Tibial nerve (tissue), 4 donors: ENCODE data around the gene UBXN6.

Experiments used
- CTCF ChIP-seq, 5 experiments: fragments of 200-600 bp in 3 of 5; fragments of 450-650 bp in 2 of 5; sonication (generic) in 3 of 5; IDR thresholded peaks; one replicate each; pipeline ENCODE4 v1.5.1; 2016 to 2019; ENCODE audit warnings: antibody characterized with exemption in 5 of 5, mild to moderate bottlenecking in 3 of 5, moderate library complexity in 2 of 5
- EP300 ChIP-seq, 2 donors: sonication (generic); formaldehyde crosslinking; IDR thresholded peaks; one replicate each; pipeline ENCODE4 v1.6.1; 2017; ENCODE audit warnings: antibody characterized with exemption in 2 of 2, mild to moderate bottlenecking in 1 of 2
- POLR2A ChIP-seq, 2 donors: fragments of 450-650 bp; IDR thresholded peaks; one replicate each; pipeline ENCODE4 v1.6.1; 2017; ENCODE audit warnings: antibody characterized with exemption in 2 of 2, mild to moderate bottlenecking in 2 of 2, moderate library complexity in 2 of 2

DNA sequence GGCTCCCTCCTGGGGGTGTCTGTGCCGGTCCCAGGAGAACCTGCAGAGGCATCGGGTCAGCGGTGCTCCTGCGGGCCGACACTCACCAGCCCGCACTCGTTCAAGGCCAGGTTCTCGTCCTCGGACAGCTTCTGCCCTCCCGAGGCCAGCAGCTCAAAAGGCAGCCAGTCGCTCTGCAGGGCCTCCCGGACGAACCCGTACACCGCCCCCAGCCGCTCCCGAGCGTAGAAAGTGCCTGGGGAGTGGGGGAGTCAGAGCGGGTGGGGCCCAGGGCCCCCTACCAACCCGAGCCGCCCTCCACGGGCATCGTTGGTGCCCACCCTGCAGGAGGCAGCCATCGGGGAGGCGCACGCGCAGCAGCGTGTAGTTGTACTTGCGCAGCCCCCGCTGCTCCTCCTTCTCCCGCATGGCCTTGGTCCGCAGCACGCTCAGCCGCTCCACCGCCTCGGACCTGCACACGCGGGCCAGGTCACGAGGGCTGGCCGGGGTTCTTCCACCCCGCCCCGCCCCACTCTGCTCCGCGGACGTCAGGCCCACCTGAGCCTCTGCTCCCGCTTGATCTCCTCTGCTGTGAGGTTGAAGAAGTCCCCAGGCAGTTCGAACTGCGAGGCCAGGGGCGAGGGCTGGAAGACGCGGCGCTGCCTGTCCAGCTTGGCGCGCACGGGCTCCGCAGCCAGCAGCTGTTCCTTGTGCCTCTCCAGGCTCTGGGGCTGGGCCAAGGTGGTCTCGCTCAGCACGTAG, 11.5 kb downstream of the UBXN6 start:
- TF ChIP-seq POLR2A (IDR thresholded peaks at IDR 0.05) (no peak), EP300 (IDR thresholded peaks at IDR 0.05) (no peak), CTCF (IDR thresholded peaks at IDR 0.05) (no peak)
